Measurements from ENCODE around the gene HAAO.

The HAAO gene

GRCh38 chr2:42761554-42761953 is 30.8 kb downstream of the HAAO start:
- no peaks in the 10 kb centered on the region for H3K9me3 ChIP-seq (ENCODE audit: control insufficient read depth, insufficient read depth, low read length)
- H3F3A ChIP-seq (ENCODE audit: control insufficient read depth, insufficient read depth) = no peaks in the 10 kb centered on the region
- H3K4me2 ChIP-seq (ENCODE audit: low read length) = no peak overlapping the region
- no peak overlapping the region for H3K27ac ChIP-seq (ENCODE audit: low read depth, low read length)
- no peaks in the 10 kb centered on the region for H3K36me3 ChIP-seq (ENCODE audit: control insufficient read depth, low read length)
- H3K4me1 ChIP-seq (ENCODE audit: control insufficient read depth, low read length) = no peaks in the 10 kb centered on the region
- H3K79me2 ChIP-seq (ENCODE audit: control insufficient read depth, low read length) = no peaks in the 10 kb centered on the region
- no peak overlapping the region for H3K4me3 ChIP-seq (ENCODE audit: low read length)
- H3K9me2 ChIP-seq (replicated peaks; ENCODE audit: control insufficient read depth, low read length) = no peaks in the 10 kb centered on the region
- TF ChIP-seq EZH2phosphoT487 (IDR thresholded peaks at IDR 0.05; ENCODE audit: borderline replicate concordance, low read length) = no peak
- TF ChIP-seq, protein P1, sequence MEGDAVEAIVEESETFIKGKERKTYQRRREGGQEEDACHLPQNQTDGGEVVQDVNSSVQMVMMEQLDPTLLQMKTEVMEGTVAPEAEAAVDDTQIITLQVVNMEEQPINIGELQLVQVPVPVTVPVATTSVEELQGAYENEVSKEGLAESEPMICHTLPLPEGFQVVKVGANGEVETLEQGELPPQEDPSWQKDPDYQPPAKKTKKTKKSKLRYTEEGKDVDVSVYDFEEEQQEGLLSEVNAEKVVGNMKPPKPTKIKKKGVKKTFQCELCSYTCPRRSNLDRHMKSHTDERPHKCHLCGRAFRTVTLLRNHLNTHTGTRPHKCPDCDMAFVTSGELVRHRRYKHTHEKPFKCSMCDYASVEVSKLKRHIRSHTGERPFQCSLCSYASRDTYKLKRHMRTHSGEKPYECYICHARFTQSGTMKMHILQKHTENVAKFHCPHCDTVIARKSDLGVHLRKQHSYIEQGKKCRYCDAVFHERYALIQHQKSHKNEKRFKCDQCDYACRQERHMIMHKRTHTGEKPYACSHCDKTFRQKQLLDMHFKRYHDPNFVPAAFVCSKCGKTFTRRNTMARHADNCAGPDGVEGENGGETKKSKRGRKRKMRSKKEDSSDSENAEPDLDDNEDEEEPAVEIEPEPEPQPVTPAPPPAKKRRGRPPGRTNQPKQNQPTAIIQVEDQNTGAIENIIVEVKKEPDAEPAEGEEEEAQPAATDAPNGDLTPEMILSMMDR (IDR thresholded peaks at IDR 0.05; ENCODE audit: low read depth, low read length, poor library complexity, severe bottlenecking) = no peak
- no peaks in the 10 kb centered on the region for H4K20me1 ChIP-seq (ENCODE audit: control insufficient read depth, insufficient read depth, low read depth, low read length)
- H3K27me3 ChIP-seq (ENCODE audit: control insufficient read depth, low read length) = no peaks in the 10 kb centered on the region

DNA sequence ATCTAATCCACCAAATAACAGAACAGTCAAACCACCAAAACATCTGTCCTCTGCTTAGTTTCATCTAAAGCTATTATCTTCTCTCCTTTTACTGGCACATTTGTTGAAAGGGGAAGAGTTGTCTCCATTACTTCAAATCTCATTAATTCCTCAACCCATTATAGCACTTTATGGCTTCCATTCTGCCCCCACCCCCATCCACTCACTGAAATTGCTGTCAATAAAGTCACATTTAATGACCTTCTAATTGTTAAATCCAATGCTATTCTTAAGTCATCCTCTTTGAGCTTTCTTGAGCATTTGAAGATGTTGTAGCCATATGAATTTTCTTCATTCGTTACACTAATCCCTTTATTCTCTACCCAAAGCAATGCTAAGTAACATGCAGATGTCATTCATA is 33.6 kb downstream of the HAAO start:
- Histone ChIP-seq H3K9me3 (ENCODE audit: control insufficient read depth, insufficient read depth, low read length) (no peaks in the 10 kb centered on the region), H3K4me2 (ENCODE audit: low read length) (no peak overlapping the region), H3K27me3 (ENCODE audit: control insufficient read depth, low read length) (no peaks in the 10 kb centered on the region), H3K9me2 (replicated peaks; ENCODE audit: control insufficient read depth, low read length) (no peaks in the 10 kb centered on the region), H3K79me2 (ENCODE audit: control insufficient read depth, low read length) (no peaks in the 10 kb centered on the region), H3K4me3 (ENCODE audit: low read length) (no peak overlapping the region), H3K36me3 (ENCODE audit: control insufficient read depth, low read length) (no peaks in the 10 kb centered on the region), H3K4me1 (ENCODE audit: control insufficient read depth, low read length) (peaks cover 11% of the 10 kb centered on the region), H4K20me1 (ENCODE audit: control insufficient read depth, insufficient read depth, low read depth, low read length) (no peaks in the 10 kb centered on the region), H3K27ac (ENCODE audit: low read depth, low read length) (no peak overlapping the region), H3F3A (ENCODE audit: control insufficient read depth, insufficient read depth) (no peaks in the 10 kb centered on the region)
- TF ChIP-seq, protein P1 (IDR thresholded peaks at IDR 0.05; ENCODE audit: low read depth, low read length, poor library complexity, severe bottlenecking) = no peak
- TF ChIP-seq EZH2phosphoT487 (IDR thresholded peaks at IDR 0.05; ENCODE audit: borderline replicate concordance, low read length) = no peak

GRCh38 chr2:42757981-42758740 is 34.2 kb downstream of the HAAO start:
- no peaks in the 10 kb centered on the region for H3K27me3 ChIP-seq (ENCODE audit: control insufficient read depth, low read length)

More at GRCh38 chr2:42757981-42758740, 34.2 kb downstream of the HAAO start:
- no peaks in the 10 kb centered on the region for H4K20me1 ChIP-seq (ENCODE audit: control insufficient read depth, insufficient read depth, low read depth, low read length)
- no peak overlapping the region for H3K4me2 ChIP-seq (ENCODE audit: low read length)
- TF ChIP-seq EZH2phosphoT487 (IDR thresholded peaks at IDR 0.05; ENCODE audit: borderline replicate concordance, low read length) = no peak
- TF ChIP-seq, protein P1 (IDR thresholded peaks at IDR 0.05; ENCODE audit: low read depth, low read length, poor library complexity, severe bottlenecking) = no peak
- H3F3A ChIP-seq (ENCODE audit: control insufficient read depth, insufficient read depth) = no peaks in the 10 kb centered on the region
- peaks cover 17% of the 10 kb centered on the region for H3K4me1 ChIP-seq (ENCODE audit: control insufficient read depth, low read length)
- no peaks in the 10 kb centered on the region for H3K9me2 ChIP-seq (replicated peaks; ENCODE audit: control insufficient read depth, low read length)
- no peaks in the 10 kb centered on the region for H3K36me3 ChIP-seq (ENCODE audit: control insufficient read depth, low read length)
- no peak overlapping the region for H3K27ac ChIP-seq (ENCODE audit: low read depth, low read length)
- H3K9me3 ChIP-seq (ENCODE audit: control insufficient read depth, insufficient read depth, low read length) = no peaks in the 10 kb centered on the region
- no peak overlapping the region for H3K4me3 ChIP-seq (ENCODE audit: low read length)
- H3K79me2 ChIP-seq (ENCODE audit: control insufficient read depth, low read length) = no peaks in the 10 kb centered on the region
